Right renal cortex interstitium (tissue), 3 donors: ENCODE data around the gene PROSER2. TPM values are rescaled to one million over a fixed set of nuclear protein-coding genes. Genes with fewer than 3 reads are reported as not detected.
"Not testable (repeated sequence)": the region's sequence is repeated elsewhere in the genome, so short reads cannot be mapped to it uniquely, and the experiment has no call there.

Experiments used
- DNase-seq, 3 donors: peaks; one replicate each; pipeline ENCODE4 v3.0.0-alpha.2; 2013; ENCODE audit warnings: low read depth in 3 of 3, low spot score in 2 of 3
- polyA plus RNA-seq, 3 donors: library from polyadenylated mRNA; unstranded; fragments of 120-200 nt; gene quantifications; one replicate each; pipeline ENCODE4 v1.2.1, GENCODE V29; 2013; ENCODE audit not compliant: insufficient read length in 3 of 3

Gene PROSER2
- polyA plus RNA-seq, 3 donors: 4.7 to 6.1 (median 5.6) TPM

DNA sequence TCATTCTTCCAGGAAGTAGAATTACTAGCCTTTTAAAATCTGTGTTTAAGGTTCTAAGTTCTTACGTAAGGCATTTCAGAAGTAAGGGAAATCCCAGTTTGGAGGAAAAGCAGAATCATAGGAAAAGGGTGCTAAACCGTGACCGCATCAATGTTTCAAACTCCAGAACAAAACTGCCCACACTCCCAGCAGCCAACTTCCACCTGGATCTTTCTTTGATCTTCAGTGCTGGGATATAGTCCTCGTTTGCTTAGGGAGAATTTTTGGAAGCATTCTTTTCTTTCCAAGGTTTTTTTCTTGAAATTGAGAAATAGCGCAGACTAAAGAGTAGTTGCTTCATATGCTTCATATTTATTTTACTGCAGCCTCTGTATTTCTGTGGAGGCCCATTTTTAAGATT, 8.9 kb downstream of the PROSER2 start:
- no peak for DNase-seq

DNA sequence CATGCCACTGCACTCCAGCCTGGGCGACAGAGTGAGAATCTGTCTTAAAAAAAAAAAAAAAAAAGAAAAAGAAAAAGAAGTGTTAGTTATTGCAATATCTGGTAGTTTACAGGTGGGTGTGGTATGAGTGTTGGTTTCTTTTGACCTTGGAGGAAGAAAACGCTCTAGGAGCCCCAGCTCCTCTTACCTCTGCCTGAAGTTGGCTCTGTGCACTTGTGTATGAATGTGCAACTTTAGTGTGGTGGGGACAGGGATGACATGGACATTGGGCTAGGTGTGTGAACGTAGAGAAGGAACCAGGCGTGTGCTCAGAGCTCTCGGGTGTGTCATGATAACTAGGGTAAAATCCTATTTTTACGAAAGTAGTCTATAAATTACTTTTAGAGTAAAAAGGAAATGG, 11.9 kb downstream of the PROSER2 start:
- DNase-seq: no peak

DNA sequence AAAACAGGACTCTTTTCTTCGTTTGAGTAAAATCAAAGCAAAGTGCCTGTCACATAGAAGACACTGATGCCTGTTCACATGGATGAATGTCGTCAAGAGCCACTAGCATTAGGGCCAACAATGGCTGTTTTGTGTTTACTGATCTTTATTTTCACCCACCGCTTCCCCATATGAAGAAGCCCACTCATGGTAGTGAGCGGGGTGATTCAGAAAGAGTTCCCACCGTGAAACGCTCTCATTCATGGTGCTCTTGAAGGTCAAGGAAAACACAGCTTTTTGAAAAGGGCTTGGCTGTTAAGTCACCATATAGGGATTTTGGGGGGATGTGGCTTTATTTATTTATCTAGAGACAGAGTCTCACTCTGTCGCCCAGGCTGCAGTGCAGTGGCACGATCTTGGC, 12.5 kb downstream of the PROSER2 start:
- no peak for DNase-seq

DNA sequence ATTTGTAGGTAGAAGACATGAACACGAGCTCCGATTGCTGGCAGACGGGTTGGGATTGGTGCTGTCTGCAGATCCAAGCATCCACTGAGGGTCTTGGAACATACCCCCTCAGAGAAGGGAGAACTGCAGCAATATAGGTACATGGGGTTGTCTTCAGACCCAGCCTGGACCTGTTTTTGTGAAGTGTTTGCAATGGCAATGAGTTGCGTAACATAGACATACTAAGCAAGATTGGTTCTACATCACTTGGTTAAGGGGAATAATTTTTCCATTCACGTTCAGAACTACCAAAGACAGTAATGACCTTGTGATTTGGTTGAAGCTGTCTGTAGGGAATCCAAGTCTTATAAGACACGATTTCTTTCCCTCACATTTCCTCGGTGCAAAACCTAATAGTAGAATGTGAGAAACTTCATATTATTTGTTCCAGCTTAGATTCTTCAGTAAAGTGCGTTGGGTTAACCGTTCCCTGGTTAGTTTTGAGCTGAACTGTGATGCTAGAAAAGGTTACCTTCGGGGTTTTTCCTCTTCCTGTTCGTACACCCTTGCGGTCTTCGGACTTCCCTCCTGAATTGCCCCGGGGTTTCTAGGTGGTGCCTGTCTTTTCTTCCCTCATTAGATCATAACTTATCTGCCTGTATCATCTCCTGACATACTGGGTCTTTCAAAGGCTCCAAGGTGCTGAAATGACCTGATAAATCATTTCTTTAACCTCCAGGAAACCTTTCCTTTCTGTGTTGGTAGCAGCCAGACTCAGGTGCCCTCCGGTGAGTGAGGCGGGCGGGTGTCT, 14.4 kb downstream of the PROSER2 start:
- DNase-seq: no peak

DNA sequence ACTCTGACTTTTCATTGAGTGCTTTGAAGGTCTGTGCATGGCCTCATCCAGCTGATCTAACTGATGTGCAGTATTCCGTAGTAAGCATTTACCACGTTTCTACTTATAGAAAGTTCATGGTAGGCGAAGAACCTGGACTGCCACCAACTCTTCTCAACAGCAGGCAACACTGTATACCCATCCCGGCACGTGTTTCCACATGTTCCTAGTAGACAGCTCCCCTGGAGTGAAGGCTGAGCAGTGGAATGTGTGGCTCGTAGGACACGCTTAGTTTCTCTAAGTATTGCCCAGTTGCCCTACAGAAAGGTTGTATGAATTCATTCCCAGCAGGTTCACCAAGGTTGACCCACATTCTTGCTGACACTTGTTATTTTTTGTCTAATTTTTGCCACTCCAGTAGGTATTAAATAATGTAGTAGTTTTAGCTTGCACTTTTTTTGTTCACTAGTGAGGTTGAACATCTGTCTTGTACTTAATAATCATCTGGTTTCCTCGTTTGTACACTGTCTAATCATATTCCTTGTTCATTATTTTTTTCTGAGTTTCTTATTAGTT, 15.2 kb downstream of the PROSER2 start:
- DNase-seq: no peak

DNA sequence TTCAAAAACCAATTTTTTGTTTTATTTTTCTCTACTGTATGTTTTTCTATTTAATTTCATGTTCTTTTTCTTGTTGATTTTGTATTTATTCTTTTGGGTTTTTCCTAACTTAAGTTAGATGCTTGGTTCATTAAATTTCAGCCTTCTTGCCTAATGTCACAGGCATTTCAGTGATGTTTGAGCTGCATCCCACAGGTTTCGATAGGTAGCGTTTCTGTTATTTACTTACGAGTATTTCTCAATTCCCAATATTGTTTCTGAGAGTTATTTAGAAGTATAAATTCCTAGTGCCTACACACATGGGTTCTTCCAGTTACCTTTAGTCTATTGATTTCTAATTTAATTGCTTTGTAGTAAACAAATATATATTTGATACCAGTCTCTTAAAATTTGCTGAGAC, 18.2 kb downstream of the PROSER2 start:
- no peak for DNase-seq

DNA sequence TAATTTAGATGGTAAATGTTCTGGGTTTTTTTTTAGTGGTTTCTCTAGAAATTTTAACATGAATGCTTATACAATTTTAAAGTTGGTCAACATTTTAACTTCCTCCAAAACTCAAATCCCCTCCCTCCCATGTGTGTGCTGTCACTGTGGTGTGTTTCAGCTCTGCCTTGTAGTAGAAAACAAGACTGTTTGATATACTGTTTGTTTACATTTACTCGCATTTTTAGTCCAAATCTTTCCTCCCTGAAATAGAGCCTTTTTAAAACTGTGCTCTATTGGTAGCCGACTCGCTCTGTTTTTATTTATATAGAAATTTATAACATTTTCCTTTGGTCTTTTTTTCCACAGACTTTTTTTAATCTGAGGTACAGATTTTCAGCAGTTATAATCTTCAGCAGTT, 19.3 kb downstream of the PROSER2 start:
- DNase-seq: no peak

DNA sequence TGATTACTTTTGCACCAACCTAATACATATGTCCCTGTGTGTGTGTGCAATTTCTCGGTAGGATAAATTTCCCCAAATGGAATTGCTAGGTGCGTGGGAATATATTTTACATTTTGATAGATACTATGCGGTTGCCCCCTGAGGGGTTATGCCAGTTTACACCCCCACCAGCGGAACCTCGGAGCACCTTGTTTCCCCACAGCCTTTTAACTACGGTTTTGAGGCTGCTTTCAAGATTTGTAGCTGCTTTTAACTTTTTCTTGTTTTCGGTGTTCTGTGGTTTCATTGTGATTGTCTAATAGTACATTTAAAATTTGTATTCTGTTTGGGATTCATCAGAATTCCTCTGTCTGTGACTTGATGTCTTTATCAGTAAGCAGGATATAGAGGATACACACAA, 22.0 kb downstream of the PROSER2 start:
- no peak for DNase-seq

DNA sequence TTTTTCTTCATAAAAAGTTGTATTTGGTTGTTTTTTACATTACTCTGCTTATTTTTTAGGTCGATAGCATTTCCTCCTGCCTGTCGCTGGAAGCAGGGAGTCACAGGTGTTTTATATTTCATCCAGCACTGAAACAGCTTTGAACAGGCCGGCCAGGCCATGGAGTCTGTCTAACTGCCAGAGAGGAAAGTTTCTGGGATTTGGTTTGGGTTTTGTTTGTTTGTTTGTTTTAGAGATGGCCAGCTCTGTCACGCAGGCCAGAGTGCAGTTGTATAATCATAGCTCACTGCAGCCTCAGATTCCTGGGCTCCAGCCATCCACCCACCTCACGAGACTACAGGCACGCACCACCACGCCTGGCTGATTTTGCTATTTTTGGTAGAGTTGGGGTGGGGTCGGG, 23.4 kb downstream of the PROSER2 start:
- DNase-seq: no peak

DNA sequence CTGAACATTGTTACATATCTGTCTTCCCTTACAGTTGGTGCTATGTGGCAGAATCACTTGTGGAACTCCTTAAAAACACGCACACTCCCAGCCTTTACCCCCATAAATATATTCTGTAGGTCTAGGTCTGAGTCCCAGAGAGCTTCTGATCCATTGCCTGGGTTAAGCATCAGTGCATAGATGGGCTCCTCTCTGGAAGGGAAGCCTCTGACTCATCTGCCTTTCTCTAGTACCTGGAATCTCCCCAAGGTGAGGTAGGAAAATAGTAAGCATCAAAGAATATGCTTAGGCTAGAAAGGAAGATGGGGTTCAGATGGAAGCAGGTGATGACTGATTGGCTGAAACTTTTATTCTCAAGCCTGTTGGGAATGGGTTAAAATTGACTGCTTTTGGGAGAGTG, 26.1 kb downstream of the PROSER2 start:
- DNase-seq: no peak

DNA sequence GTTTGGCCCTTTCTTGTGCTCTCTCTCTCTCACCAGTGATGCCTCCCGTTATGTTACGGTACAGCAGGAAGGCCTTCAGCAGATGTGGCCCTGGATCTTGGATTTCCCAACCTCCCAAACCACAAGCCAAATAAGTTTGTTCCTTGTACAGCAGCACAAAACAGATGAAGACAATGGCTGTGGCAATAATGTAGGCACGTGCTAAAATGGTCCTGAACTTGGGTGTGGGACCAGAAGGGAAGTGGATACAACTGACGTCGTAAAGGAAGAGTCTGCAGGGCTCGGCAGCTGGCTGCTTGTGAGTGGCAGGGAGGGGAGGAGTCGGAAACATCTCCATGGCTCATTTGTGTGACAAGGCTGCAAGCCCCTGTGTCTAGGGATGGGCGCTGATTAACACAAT, 26.8 kb downstream of the PROSER2 start:
- no peak for DNase-seq

DNA sequence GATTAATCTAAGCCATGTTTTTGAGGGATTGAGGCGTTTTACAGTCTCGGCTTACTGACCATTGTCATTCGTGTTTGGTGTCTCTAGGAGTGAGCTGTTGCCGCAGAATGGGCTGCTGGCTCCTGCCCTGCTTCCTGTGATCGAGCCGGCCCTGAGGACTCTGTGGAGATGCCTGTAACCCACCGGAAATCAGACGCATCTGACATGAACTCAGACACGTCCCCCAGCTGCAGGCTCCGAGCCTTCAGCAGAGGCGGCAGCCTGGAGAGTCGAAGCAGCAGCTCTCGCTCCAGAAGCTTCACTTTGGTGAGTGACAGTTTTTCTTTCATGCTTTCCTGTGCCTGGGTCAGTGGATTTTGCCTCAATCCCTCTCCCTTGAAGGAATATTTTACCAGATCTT, 28.8 kb downstream of the PROSER2 start:
- no peak for DNase-seq

DNA sequence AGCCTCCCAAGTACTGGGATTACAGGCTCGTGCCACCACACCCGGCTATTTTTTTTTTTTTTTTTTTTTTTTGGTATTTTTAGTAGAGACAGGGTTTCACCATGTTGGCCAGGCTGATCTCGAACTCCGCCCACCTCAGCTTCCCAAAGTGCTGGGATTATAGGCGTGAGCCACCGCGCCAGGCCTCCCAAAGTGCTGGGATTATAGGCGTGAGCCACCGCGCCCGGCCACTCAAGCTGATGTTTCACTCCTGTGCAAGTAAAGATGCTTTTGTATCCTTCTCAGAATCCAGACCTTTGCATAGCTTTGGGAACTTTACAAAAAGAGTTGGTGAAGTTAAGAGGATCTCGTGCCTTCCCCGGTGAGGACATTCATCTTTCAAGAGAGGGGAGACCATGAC, 29.5 kb downstream of the PROSER2 start:
- not testable (repeated sequence) for DNase-seq

DNA sequence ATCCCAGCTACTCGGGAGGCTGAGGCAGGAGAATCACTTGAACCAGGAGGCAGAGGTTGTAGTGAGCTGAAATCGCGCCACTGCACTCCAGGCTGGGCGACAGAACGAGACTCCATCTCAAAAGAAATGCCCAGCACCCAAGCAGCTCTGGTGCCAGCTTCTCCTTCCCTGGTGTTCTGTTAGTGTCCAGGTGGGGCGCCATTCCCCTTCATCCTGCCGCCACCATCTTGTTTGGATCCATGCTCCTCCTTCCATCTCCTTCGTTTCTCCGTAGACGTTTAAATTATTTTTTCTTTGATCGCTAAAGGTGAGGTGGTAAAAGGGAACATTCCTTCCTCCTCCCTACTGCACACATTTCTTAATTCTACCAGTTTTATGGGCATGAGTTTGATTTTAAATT, 30.3 kb downstream of the PROSER2 start:
- DNase-seq: no peak

DNA sequence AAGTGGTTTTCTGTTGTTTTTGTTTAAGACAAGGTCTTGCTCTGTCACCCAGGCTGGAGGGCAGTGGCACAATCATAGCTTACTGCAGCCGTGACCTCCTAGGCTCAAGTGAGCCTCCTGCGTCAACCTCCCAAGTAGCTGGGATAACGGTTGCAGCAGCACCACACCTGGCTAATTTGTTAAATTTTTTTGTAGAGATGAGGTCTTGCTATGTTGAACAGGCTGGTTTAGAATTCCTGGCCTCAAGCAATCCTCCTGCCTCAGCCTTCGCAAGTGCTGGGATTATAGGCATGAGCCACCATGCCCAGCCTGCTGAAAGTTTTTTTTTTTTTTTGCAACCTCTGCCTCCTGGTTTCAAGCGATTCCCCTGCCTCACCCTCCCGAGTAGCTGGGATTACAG, 31.1 kb downstream of the PROSER2 start:
- no peak for DNase-seq

DNA sequence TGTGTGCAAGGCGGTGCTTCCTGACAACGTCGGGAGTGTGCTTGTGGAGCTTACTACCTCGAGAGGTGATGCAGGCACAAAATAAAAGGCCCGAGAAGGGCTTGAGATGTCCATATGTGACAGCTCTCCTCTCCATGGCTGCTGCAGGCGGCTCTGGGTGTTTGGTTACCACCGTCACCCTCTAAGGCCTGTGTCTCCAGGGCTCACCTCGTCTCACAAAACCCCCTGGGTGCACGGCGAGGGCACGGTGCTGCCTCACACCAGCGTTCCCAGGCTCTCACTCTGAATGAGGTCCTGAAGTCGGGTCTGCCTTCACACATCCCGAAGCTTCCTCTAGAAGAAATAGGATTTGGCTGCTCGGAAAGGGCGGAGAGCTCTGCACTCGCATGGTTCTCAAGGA, 32.9 kb downstream of the PROSER2 start:
- DNase-seq: no peak

DNA sequence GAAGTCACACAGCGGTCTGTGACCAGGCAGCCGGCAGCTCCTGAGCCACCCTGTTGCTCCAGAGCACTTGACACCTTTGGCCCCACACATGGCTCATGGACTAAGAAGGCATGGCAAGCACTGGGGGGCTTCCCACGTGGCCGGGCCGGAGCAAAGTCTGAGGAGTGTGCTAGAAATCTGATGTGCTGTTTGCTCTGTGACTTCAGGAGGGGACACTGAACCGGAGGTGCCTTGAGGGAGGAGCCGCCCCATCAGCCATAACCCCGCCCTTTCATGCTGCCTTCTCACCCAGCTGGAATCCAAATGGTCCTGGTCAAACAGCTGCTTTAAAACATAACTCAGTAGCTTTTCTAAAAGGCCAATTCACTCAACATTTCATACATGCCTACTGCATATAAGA, 33.5 kb downstream of the PROSER2 start:
- DNase-seq: no peak

DNA sequence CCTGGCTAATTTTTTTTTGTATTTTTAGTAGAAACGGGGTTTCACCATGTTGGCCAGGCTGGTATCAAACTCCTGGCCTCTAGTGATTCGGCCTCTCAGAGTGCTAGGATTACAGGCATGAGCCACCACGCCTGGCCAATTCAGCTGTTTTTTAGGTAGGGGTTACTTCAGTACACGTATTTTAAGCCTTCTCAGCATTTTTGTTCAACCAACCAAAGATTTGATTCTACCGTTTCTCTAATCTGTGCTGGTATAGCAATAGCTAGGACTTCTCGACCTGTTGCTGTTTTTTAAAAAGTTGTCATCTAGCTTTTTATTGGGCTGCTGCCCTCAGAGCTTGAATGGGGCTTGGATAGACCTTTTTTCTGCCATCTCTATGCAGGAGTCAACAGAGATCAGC, 34.9 kb downstream of the PROSER2 start:
- DNase-seq: no peak

DNA sequence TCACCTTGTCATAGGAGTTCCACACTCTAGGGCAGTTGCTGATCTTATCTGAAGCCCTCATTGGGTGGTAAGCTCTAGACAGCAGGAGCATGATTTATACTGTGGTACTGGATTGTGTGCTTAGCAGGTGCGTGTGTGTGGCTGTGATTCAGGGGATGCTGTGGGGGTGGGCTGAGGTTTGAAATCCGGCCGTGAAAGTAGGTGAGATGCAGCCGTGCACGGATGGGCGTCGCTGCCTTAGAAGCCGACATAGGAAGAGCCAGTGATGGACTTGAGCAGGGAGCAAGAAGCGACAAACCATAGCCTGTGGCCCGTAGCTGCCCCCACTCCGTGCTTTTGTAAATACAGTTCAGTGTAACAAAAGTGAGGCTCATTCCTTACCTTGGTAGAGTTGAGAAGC, 38.2 kb downstream of the PROSER2 start:
- DNase-seq: no peak

DNA sequence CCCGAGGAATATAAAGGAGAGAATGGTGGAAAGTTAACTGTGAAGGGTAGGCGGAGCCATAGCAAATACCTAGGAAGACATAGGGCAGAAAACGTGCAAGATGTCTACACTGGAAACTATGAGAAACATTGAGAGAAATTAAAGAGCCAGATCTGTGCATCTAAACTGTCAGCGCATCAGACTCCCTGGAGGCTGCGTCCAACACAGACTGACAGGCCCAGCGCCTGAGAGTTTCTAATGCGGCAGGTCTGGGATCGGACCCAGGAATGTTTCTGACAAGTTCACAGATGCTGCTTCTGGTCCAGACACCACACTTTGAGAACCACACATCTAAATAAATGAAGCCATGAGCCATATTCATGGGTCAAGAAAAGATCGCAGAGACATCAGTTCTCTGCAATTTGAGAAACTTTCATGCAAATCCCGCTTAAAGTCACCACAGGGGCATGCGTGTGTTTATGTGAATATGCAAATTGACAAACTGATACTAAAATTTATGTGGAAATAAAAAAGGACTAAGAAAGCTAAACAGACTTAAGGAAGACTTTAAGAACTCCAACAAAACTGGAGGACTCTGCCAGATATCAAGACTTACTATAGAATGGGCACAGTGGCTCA, 38.8 kb downstream of the PROSER2 start:
- no peak for DNase-seq

DNA sequence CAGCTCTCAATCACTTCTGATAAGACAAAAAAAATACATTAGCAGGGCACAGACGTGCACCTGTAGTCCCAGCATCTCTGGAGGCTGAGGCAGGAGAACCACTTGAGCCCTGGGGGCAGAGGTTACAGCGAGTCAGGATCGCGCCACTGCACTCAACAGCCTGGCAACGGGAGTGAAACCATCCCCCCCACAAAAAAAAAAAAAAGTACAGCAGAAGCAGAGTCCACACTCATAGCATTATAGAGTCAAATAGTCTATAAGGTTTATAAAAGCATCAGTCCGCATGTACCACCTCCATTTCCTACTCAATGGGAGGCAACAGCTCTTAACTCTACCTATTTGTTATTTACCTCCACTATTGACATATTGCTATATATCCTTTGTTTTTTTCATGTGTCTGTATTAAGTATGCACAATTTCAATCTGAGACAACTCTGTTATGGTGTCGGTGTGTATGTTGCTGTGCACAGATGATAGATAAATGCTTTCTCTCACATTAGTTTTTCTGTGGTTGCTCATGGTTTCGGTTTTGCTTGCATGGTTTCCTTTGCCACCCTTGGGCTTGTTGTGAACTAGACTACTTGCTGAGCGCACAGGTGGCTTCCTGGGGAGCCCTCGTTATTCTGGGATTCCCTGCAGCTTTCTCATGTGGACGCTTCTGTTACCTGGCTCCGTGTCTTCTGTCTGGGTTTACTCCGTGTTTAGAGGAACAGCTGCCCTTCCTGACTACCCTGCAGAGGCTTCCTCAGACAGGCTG, 40.4 kb downstream of the PROSER2 start:
- no peak for DNase-seq

DNA sequence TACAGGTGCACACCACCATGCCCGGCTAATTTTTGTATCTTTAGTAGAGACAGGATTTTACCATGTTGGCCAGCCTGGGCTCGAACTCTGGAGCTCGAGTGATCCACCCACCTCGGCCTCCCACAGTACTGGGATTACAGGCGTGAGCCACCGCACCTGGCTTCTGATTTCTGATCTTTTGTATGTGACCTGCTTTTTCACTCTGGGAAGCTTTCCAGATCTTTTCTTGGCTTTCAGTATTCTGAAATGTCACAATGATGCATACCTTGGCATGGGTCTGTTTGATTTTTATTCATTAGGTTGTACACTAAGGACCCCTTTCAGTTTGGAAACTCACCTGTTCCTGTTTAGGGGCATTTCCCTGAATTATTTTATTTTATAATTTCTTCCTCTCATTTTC, 41.6 kb downstream of the PROSER2 start:
- DNase-seq: no peak
